HG03460 (cell line): Measurements from ENCODE around the gene CALHM1.
A peak's percentile ranks its signal among the peaks of the same experiment; 100 is the strongest.

Experiments
- ATAC-seq: cut with Tn5 transposase; IDR thresholded peaks from one replicate; pipeline ENCODE4 v1.9.1; 2021; ENCODE audit not compliant: unreplicated experiment

Gene CALHM1

DNA sequence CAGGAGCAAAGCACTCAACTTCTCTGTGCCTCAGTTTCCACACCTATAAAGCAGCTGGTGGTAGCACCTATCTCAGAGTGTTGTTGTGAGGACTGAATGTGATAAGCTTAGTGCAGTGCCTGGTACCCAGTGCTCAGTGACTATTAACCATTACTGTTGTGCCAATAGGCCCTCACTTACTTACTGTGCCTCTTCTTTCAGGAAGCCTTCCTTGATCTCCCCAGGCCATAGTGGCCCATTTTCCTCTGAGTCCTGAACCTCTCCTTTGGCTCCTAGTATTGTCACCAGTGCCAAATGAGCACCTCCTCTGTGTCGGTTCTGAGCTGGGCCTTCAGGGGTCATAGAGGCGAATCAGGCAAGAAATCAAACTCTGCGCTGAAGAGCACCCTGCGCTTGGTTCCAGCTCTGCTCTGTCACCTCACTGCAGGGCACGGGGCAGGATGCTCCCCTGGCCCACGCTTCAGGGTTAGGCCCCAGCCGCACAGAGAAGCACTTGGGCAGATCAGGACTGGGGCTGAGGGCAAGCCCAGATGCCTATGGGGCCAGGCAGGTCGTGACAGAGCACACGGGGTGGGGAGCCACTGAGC is 2.5 kb downstream of the CALHM1 start:
- ATAC-seq: no peak

DNA sequence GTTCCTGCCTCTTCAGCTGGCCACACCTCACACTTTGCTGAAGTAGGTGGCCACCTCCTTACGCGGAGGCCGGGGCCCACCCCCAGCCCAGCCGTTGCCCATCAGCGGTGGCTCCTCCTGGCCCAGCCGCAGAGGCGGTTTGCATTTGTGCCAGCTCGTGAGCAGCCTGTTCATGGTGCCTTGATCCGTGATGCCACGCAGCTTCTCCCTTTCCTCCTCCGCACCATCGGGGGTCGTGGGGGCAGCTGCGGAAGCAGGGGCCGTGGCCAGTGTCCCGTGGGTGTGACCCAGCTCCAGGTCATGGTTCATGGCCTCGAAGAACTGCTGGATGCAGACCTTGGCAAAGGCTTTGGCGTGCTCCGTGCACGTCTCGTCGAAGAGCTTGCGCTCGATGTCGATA is 3.5 kb downstream of the CALHM1 start:
- no peak for ATAC-seq

DNA sequence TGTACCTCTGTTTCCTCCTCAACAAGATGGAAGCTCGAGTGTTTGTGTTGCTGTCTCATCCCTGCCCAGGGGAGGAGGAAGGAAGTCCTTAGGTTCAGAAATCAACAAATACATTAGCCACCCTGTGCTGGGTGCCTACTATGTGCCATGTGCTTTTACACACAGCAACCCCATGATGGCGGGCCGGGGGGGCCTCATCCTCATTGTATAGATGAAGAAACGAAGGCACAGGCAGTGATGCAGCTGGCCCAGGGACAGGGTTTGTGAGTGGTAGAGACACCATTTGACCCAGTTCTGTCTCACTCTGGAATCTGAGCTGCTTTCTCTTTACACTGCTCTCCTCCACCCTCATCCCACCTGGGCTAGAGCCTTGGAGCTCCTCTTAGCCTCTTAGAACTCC is 4.7 kb downstream of the CALHM1 start:
- no peak for ATAC-seq

DNA sequence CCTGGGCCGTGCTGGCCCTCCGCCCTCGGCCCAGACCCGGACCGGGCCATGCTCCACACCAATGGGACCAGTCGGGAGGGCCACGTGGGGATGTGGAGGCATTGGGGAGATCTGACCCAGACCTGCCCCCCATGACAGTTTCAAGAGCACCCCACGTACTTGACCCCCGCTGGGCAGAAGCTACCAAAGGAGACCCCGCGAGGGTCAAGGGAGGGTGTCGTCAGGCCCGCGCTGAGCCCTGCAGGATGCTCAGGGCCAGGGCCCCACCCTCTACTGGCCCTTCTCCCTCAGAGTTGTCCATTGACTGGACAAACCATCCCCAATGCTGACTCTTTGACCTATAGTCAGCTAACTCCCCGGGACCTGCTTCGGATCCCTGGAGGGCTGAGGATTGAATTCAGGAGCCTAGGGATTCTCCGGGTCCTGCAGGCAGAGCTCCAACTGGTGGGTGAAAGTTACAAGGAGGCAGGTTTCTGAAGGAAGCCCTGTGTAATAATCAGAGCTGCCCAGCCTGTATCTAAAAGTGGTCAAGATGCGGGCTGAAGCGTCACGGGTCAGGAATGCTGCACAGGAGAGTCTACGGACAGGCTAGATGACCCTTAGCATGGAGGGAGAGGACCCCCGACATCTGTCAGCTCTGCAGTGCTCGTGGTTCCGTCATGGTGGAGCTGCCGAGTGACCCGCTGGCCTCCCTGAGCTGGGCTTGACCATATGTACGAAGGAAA is 6.0 kb downstream of the CALHM1 start:
- ATAC-seq: no peak

DNA sequence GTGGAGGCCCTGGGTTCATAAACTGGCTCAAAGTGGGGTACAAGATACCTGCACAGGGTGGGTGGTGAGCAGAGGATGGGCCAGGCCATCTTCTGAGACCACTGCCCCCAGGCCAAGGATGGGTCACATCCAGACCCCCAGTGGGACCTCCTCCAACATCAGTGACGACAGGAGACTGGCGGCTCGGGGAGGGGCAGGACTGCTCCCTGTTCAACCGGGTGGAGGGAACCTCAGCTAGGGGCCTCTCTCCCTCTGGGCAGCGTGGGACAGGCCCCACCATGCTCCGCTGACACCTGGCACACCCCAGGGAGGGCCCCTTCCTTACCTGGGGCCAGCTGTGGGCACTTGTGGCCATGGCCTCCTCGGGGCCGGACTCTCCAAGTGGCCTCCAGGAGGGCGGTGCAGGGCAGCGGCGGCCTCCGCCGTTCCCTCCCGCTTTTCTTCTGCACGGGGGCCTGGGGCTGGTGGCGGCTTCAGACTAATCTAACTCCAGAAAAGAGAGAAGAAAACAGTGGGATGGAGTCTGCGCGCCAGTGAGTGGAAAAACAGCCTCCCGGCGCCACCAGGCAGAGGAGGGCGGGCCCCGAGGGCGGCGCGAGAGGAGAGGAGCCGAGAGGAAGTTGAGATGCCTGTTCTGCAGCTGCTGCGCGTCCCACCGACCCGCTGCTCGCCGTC is 6.7 kb downstream of the CALHM1 start, which contains the start of gene CALHM2:
TSS of gene CALHM2 (minus strand) at position 540 of the 675 bp plus-strand sequence. CDS start 2,429 bp downstream, outside the sequence.
- ATAC-seq: peak; percentile 73

DNA sequence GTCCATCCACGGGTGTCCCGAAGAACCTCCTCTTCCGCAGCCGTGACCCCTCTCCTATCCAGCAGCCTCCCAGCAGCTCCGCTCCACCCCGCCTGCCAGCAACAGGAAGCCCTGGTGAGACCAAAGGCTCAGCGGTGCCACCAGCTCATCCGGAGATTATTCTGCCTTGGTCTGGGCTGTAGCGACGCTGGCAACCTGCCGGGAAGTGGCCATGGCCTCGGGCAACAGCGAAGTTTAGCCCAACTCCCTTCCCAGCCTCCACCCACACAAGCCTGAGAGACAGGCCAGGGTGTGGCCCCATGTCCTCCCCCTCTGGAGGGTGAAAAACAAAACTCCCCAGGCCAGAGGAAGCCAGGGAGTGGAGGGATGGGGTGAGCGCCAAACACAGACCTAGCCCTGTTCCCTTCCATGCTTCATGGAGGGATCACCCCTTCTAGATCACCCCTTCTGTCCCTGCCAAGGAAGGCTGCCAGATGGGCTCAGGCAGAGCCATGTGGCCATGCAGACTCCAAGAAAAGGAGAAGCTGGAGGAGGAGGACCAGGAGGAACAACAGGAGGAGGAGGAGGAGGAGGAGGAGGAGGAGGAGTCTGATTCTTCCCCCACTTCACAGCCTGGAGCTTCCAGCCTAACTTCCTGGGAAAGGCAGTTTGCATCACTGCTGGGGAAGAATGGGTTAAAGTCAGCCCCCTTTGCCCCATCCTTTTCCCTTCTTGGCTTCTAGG is 7.4 kb downstream of the CALHM1 start:
- ATAC-seq: no peak

DNA sequence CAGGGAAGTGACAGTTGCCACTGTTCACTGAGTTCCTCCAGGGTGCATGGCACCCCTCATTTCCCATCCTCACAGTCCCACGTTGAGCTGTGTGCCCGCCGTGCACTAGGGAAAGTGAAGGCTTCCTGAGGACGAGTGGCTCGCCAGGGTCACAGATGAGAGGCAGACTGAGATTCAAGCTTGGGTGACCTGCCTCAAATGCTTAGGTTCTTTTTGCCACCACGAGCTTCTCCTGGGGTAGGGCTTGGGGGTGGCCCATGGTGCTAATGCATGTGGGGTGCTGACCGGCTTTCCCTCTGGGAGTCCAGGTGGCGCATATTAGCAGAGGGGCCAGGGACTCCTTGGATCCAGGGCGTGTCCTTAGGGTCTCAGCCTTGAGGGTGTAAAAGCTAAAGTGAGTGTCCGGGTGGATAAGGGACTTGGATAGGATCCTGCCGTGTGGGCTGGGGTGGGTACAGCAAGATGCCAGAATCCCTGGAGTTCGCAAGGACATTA is 8.5 kb downstream of the CALHM1 start:
- ATAC-seq: no peak

DNA sequence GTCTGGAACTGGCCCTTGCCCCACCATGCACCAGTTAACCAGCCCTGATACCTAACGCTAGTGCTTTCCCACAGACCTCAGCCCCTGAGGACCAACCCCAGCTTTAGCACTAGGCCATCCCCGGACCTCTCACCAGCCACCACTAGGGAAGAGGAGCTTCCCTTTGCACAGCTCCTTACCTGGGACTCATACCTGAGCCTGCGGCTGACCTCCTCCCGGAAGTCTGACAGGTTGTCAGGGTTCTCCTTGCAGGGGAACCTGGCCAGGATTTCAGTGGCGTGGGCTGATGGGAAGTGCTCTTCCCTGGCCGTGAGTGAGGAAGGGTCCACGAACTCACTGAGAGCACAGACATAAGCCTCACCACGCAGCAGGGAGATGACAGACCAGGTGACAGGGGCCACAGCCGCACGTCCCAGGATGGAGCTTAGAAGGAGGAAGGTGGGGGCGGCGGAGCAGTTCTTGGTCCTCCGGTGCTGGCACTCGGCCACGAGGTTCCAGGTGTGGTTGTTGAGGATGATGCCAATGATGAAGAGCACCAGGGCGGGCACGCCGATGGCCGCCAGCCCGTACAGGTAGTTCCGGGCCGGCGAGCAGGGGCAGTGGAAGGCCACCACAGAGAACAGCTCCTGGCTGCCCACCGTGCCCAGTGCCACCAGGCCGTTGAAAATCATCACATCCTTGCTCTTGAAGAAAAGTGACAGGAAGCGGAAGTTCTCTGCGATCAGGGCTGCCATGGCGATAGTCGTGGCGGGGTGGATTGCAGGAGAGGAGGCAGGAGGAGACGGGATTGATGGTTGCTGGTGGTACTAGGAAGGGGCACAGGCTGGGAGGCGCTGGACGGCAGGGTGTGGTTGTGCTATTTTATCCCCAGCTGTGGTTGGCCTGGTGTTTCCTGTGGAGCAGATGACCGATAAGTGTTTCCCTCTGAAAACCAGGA is 9.2 kb downstream of the CALHM1 start:
- ATAC-seq: no peak

DNA sequence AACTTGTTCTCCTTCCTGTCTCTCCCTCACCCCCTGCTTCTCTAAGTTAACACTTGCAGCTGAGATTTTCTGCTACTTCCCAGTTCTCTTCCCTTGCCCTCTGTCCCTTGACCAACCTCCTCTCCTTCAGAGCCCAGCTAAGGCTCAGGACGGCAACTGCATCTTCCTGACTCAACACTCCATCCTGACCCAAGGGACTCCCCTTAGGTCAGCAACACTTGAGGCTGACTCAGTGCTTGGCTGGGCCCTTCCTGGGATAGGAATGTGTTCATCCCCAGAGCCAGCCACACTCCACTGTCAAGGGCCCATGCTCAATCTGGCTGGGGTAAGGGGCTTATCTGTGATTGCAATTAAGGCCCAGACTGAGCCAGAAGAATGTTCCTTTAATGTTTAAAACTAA is 10.0 kb downstream of the CALHM1 start:
- no peak for ATAC-seq

DNA sequence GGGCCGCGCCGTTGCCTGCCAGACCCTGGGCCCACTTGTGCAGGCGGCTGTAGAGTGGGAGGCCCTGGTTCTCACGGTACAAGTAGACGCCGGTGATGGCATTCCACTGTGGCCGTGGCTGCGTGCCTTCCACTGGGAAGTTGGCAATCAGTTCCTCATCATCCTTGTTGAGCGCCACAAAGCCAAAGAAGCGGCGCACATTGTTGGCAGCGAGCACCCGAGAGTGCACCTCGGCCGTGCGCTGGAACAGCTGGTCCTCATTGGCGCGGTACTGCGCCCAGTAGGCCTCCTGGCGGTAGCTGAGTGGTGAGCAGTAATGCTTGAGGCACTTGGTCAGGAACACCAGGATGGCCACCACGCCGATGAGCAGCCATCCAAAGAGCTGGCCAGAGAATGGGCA is 11.5 kb downstream of the CALHM1 start:
- no peak for ATAC-seq

DNA sequence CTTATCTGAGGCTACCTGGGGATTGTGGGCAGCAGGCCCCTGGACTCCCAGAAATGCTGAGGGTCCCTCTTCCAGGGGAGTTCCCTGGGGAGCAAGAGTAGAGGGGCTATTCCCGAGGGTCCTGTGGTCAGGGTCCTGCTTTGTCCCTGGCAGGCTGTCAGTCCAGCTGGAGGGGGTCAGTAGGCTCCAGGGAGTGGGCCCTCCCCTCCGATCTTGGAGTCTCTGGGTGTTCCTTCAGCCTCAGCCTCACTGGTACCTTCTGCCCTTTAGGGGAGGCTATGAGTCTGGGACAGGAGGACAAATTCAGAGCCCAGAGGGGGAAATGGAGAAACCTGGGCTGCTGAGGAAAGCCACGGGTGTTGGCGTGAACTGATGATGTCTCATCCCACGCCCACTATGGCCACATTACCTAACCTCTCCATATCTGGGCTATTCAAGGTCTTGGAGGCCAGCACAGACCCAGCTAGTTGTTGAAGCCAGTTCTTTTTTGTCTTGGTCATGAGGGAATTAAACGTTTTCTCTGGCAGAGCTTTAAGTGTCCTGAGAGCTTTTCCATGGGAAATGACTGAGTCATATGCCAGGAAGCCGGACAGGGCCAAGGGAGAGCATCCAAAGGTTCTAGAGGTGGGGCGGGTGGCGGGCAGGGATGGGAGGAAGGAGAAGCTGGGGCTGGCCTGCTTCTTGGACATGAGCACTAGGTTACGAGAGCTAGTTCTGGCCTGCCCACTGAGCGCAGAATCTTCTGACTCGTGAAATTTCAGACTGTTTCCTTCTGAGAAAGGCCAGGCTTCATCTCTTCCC is 12.7 kb downstream of the CALHM1 start:
- no peak for ATAC-seq

DNA sequence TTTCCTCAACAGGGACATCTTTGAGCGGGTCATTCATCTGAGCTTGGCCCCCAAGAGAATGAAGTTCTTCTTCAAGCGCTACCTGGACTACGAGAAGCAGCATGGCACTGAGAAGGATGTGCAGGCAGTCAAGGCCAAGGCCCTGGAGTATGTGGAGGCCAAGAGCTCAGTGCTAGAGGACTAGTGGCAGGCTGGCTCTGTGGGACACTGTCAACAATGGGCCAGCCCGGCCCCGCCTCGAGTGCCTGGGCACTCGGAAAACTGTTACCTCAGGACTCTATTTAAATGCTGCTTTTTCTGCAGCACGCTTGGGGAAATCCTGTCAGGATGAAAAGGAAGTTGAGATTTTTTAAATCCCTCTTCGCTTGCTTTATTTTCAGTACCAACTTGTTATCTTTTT is 13.3 kb downstream of the CALHM1 start:
- ATAC-seq: no peak

DNA sequence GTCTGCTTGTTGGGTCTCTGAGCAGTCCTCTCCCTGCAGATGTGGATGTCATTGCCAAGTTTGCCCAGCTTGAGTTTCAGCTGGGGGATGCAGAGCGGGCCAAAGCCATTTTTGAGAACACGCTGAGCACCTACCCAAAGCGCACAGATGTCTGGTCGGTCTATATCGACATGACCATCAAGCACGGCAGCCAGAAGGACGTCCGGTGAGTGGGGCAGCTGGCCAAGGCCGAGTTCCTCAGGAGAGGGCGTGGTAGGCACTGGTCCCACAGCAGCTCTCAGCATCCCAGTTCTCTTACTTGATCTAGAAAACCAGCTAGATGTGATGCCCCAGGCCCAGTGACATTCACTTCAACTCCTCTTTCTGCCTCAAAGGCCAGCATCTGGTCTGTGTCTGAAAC is 14.2 kb downstream of the CALHM1 start:
- no peak for ATAC-seq

DNA sequence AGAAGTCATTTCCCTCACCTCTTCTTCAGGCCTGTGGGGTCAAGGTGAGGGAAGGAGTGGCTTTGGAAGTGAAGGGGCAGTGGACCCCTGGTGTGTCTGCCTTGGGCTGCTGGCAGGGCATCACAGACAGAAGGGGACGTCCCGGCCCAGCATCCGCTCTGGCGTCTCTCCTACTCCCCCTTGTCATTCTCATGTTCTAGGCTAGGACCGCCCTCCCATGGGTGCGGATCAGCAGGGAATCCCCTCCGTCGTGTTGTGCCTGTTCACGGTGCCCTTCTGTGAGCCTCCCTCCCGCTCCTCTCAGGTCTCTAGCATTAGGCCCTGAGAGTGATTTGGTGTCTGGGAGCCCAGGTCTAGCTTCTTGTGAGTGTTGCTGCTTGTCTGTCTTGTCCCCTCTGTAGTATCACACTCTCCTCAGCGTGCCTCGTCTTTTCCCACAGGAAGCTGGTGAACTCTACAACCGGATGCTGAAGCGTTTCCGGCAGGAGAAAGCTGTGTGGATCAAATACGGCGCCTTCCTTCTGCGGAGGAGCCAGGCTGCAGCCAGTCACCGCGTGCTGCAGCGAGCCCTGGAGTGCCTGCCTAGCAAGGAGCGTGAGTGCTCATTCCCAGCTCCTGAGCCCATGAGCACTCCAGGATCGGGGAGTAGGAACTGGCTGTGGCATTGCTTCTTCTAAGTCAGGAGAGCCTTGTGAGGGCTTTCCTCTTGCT is 15.1 kb downstream of the CALHM1 start:
- ATAC-seq: no peak

DNA sequence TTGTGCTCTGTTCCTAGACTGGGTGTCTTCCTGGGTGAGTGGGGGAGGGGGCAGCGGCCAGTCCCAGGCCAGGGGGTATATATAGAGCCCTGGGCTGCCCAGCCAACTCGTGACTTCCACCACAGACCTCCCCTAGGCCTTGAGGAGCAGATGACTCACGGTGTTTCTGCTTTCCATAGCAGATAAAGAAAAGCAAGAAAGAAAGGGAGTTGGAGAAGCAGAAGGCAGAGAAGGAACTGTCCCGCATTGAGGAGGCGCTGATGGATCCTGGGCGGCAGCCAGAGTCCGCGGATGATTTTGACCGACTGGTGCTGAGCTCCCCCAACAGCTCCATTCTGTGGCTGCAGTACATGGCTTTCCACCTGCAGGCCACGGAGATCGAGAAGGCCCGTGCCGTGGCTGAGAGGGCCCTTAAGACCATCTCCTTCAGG is 16.7 kb downstream of the CALHM1 start:
- ATAC-seq: no peak

DNA sequence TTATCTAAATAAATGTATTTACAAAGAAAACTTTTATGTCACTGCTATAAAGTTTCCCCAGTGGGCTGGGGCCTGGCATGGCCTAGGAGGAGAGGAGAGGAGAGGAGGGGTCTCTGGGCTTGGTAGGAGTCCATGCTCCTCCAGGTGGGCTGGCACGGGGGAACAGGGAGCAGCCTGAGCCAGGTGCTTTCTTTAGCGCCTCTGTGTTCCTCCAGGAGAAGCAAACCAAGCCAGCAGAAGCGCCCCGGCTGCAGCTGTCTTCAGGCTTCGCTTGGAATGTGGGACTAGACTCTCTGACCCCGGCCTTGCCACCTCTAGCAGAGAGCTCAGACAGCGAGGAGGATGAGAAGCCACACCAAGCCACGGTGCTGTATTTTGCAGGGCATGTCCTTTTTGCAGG is 17.1 kb downstream of the CALHM1 start:
- no peak for ATAC-seq

DNA sequence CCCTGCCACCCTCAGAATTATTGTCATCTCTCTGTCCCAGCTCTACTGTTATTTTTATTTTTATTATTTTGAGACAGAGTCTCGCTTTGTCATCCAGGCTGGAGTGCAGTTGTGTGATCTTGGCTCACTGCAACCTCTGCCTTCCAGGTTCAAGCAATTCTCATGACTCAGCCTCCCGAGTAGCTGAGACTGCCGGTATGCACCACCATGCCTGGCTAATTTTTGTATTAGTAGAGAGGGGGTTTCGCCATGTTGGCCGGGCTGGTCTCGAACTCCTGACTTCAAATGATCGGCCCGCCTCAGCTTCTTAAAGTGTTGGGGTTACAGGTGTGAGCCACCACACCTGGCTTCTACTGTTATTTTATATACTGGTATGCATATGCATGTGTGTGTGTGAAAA is 17.5 kb downstream of the CALHM1 start:
- no peak for ATAC-seq

DNA sequence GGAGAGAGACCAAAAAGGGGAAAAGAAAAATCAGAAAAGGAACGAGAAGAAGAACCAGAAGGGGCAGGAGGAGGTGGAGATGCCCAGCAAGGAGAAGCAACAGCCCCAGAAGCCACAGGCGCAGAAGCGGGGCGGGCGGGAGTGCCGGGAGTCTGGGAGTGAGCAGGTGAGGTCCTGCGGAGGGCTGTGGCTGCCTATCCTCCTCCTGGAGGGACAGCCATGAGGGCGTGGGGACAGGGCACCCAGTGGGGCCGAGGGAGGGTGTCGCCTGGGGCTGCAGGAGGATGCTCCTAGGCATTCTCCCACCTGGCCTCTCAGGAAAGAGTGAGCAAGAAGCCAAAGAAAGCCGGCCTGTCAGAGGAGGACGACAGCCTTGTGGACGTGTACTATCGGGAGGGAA is 18.3 kb downstream of the CALHM1 start:
- ATAC-seq: no peak

DNA sequence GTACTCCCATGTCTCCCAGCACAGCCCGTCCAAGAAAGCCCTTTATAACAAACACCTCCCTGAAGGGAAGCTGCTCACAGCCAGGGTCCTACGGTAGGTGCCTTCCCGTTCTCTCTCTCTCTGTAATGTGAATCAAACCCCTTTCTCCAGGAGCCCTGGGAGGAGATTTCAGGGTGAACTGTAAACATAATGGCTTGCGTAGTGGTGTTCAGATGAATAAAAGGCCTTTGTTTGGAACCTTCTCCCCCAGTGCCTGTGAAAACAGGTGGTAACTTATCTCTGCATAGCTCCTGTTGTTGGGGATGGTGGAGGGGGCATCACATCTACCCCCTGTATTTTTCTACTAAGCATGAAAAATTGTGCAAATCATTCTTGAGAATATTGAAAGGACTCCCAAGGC is 18.9 kb downstream of the CALHM1 start:
- ATAC-seq: no peak
